ENCODE results near the gene KANSL1.

DNA sequence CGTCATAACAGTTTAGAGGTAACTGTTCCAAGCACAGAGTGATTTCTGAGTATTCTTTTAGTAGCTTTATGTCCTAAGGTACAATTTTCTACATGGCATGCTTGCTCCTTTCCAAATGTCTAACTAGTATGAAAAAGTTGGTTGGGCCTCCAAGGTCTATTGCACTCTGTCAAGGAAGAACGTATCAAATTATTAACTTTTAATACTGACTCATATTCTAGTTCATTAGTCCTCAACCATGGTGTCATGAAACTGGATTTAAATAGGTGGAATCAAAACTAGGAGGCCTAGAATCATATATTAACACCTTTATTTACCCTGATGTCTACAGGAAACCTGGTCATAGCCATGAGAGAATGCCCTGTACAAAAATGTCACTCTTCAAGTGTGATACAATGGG is 132.8 kb downstream of the KANSL1 start:
- no peak for TF ChIP-seq POLR2AphosphoS5 (IDR thresholded peaks at IDR 0.05)
- TF ChIP-seq, protein P1, sequence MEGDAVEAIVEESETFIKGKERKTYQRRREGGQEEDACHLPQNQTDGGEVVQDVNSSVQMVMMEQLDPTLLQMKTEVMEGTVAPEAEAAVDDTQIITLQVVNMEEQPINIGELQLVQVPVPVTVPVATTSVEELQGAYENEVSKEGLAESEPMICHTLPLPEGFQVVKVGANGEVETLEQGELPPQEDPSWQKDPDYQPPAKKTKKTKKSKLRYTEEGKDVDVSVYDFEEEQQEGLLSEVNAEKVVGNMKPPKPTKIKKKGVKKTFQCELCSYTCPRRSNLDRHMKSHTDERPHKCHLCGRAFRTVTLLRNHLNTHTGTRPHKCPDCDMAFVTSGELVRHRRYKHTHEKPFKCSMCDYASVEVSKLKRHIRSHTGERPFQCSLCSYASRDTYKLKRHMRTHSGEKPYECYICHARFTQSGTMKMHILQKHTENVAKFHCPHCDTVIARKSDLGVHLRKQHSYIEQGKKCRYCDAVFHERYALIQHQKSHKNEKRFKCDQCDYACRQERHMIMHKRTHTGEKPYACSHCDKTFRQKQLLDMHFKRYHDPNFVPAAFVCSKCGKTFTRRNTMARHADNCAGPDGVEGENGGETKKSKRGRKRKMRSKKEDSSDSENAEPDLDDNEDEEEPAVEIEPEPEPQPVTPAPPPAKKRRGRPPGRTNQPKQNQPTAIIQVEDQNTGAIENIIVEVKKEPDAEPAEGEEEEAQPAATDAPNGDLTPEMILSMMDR (IDR thresholded peaks at IDR 0.05): no peak

All from transverse colon (tissue), 4 donors.